Epithelial cell of esophagus (primary cell): ENCODE results near the gene KREMEN1.

ENCODE experiments used
- DNase-seq: peaks from one replicate; pipeline ENCODE4 v3.0.0; 2010; ENCODE audit warnings: low read depth
- H3K4me3 ChIP-seq: 2 replicates; pipeline ENCODE4 v1.5.1; 2011; ENCODE audit warnings: mild to moderate bottlenecking, low read length, control low read depth
- CTCF ChIP-seq: IDR thresholded peaks from 2 replicates; pipeline ENCODE4 v1.5.1; 2011; ENCODE audit warnings: low read depth, mild to moderate bottlenecking, low read length, control low read depth, inconsistent platforms; ENCODE audit not compliant: insufficient read depth; ENCODE audit errors: missing control alignments

Gene KREMEN1

GRCh38 chr22:29205252-29205593 is 132.4 kb downstream of the KREMEN1 start:
- H3K4me3 ChIP-seq: no peak overlapping the region
- DNase-seq: no peak
- TF ChIP-seq CTCF: no peak

GRCh38 chr22:29205594-29206371 is 132.9 kb downstream of the KREMEN1 start, which contains the start of gene EMID1:
EMID1 (plus strand) TSS chr22:29205896; CDS start chr22:29206039, 143 bp downstream.
- peak within 1 kb of the TSS; percentile 16 for H3K4me3 ChIP-seq
- DNase-seq: peak; percentile 26
- peak; percentile 8 for TF ChIP-seq CTCF

- H3K4me3 ChIP-seq: peak overlapping the region; percentile 16
- no peak for DNase-seq
- no peak for TF ChIP-seq CTCF
These were observed 133.8 kb downstream of the KREMEN1 start for GRCh38 chr22:29206372-29207242.

- TF ChIP-seq CTCF: no peak
- H3K4me3 ChIP-seq: no peak overlapping the region
- no peak for DNase-seq
These were observed 134.4 kb downstream of the KREMEN1 start for GRCh38 chr22:29207243-29207550.

- no peak overlapping the region for H3K4me3 ChIP-seq
- no peak for TF ChIP-seq CTCF
- DNase-seq: no peak
These were observed 135.0 kb downstream of the KREMEN1 start for GRCh38 chr22:29207562-29208501.

GRCh38 chr22:29208502-29208862 is 135.6 kb downstream of the KREMEN1 start:
- no peak for TF ChIP-seq CTCF
- DNase-seq: no peak
- H3K4me3 ChIP-seq: no peak overlapping the region
